HEK293 (cell line): Measurements from ENCODE around the gene MTCP1.

ENCODE experiments used
- GLI2 ChIP-seq: fragments of 450-650 bp; formaldehyde crosslinking; IDR thresholded peaks from 2 replicates; pipeline ENCODE4; 2017; ENCODE audit warnings: missing biosample characterization, missing genetic modification characterization, low read depth, borderline replicate concordance
- GLI4 ChIP-seq: fragments of 450-650 bp; formaldehyde crosslinking; IDR thresholded peaks from 2 replicates; pipeline ENCODE4 v1.5.1; 2016; ENCODE audit warnings: missing biosample characterization, missing genetic modification characterization
- KLF7 ChIP-seq: fragments of 450-650 bp; formaldehyde crosslinking; IDR thresholded peaks from 2 replicates; pipeline ENCODE4 v1.5.1; 2016; ENCODE audit warnings: missing biosample characterization, missing genetic modification characterization, borderline replicate concordance
- MEIS1 ChIP-seq: sonication (generic); formaldehyde crosslinking; IDR thresholded peaks from 2 replicates; pipeline ENCODE4 v1.8.1; 2022; ENCODE audit warnings: missing genetic modification reagents, mild to moderate bottlenecking, borderline replicate concordance
- OSR2 ChIP-seq: fragments of 450-650 bp; formaldehyde crosslinking; IDR thresholded peaks from 2 replicates; pipeline ENCODE4 v1.5.1; 2016; ENCODE audit warnings: missing biosample characterization, missing genetic modification characterization
- REST ChIP-seq: fragments of 450-650 bp; formaldehyde crosslinking; IDR thresholded peaks from 2 replicates; pipeline ENCODE4 v1.5.1; 2016; ENCODE audit warnings: missing biosample characterization, missing genetic modification characterization
- TRIM28 ChIP-seq: IDR thresholded peaks from 2 replicates; pipeline ENCODE4 v1.6.1; 2011; ENCODE audit warnings: low read length, control low read depth, borderline replicate concordance
- ZBTB1 ChIP-seq: fragments of 450-650 bp; formaldehyde crosslinking; IDR thresholded peaks from 2 replicates; pipeline ENCODE4 v1.5.1; 2016; ENCODE audit warnings: missing biosample characterization, missing genetic modification characterization
- ZBTB11 ChIP-seq: fragments of 450-650 bp; formaldehyde crosslinking; conservative IDR thresholded peaks from 2 replicates; pipeline ENCODE4 v1.5.1; 2016; ENCODE audit warnings: low read depth, missing biosample characterization, missing genetic modification characterization
- ZBTB17 ChIP-seq: fragments of 450-650 bp; formaldehyde crosslinking; IDR thresholded peaks from 2 replicates; pipeline ENCODE4 v1.5.1; 2016; ENCODE audit warnings: missing biosample characterization, missing genetic modification characterization
- ZBTB26 ChIP-seq: fragments of 450-650 bp; formaldehyde crosslinking; optimal IDR thresholded peaks from 2 replicates; pipeline ENCODE3; 2016; ENCODE audit warnings: missing biosample characterization, mild to moderate bottlenecking, missing genetic modification characterization
- ZEB2 ChIP-seq: fragments of 450-650 bp; formaldehyde crosslinking; IDR thresholded peaks from 2 replicates; pipeline ENCODE4 v1.5.1; 2016; ENCODE audit warnings: missing biosample characterization, missing genetic modification characterization
- ZFHX2 ChIP-seq: fragments of 450-650 bp; formaldehyde crosslinking; conservative IDR thresholded peaks from 2 replicates; pipeline ENCODE4 v1.5.1; 2016; ENCODE audit warnings: missing biosample characterization, missing genetic modification characterization
- ZNF10 ChIP-seq: fragments of 450-650 bp; formaldehyde crosslinking; IDR thresholded peaks from 2 replicates; pipeline ENCODE4 v1.5.1; 2017; ENCODE audit warnings: missing biosample characterization, missing genetic modification characterization
- ZNF138 ChIP-seq: fragments of 450-650 bp; formaldehyde crosslinking; IDR thresholded peaks from 2 replicates; pipeline ENCODE4 v1.5.1; 2016; ENCODE audit warnings: missing biosample characterization, missing genetic modification characterization, borderline replicate concordance
- ZNF19 ChIP-seq: fragments of 450-650 bp; formaldehyde crosslinking; IDR thresholded peaks from 2 replicates; pipeline ENCODE4; 2016; ENCODE audit warnings: missing biosample characterization, missing genetic modification characterization, low read depth
- ZNF292 ChIP-seq: fragments of 450-650 bp; formaldehyde crosslinking; IDR thresholded peaks from 2 replicates; pipeline ENCODE4 v1.5.1; 2016; ENCODE audit warnings: low read depth, missing biosample characterization, missing genetic modification characterization, borderline replicate concordance
- ZNF324 ChIP-seq: fragments of 450-650 bp; formaldehyde crosslinking; IDR thresholded peaks from 2 replicates; pipeline ENCODE4 v1.5.1; 2016; ENCODE audit warnings: missing biosample characterization, missing genetic modification characterization
- ZNF404 ChIP-seq: fragments of 450-650 bp; formaldehyde crosslinking; IDR thresholded peaks from 2 replicates; pipeline ENCODE4 v1.5.1; 2017; ENCODE audit warnings: missing biosample characterization, missing genetic modification characterization
- ZNF426 ChIP-seq: fragments of 450-650 bp; formaldehyde crosslinking; IDR thresholded peaks from 2 replicates; pipeline ENCODE4 v1.5.1; 2017; ENCODE audit warnings: missing biosample characterization, missing genetic modification characterization, mild to moderate bottlenecking, inconsistent platforms, moderate library complexity
- ZNF48 ChIP-seq: fragments of 450-650 bp; formaldehyde crosslinking; IDR thresholded peaks from 2 replicates; pipeline ENCODE4 v1.5.1; 2016; ENCODE audit warnings: missing biosample characterization, missing genetic modification characterization
- ZNF521 ChIP-seq: fragments of 450-650 bp; formaldehyde crosslinking; IDR thresholded peaks from 2 replicates; pipeline ENCODE4 v1.5.1; 2017; ENCODE audit warnings: missing biosample characterization, mild to moderate bottlenecking, missing genetic modification characterization
- ZNF530 ChIP-seq: fragments of 450-650 bp; formaldehyde crosslinking; IDR thresholded peaks from 2 replicates; pipeline ENCODE4 v1.5.1; 2016; ENCODE audit warnings: low read depth, missing biosample characterization, missing genetic modification characterization
- ZNF544 ChIP-seq: fragments of 450-650 bp; formaldehyde crosslinking; IDR thresholded peaks from 2 replicates; pipeline ENCODE4 v1.5.0; 2017; ENCODE audit warnings: missing biosample characterization, missing genetic modification characterization
- ZNF549 ChIP-seq: fragments of 450-650 bp; IDR thresholded peaks from 2 replicates; pipeline ENCODE4 v1.5.1; 2018; ENCODE audit warnings: missing biosample characterization, missing genetic modification characterization, mild to moderate bottlenecking, inconsistent platforms, moderate library complexity
- ZNF596 ChIP-seq: fragments of 450-650 bp; IDR thresholded peaks from 2 replicates; pipeline ENCODE4 v1.5.0; 2018; ENCODE audit warnings: missing biosample characterization, mild to moderate bottlenecking, missing genetic modification characterization, moderate library complexity
- ZNF610 ChIP-seq: fragments of 450-650 bp; formaldehyde crosslinking; IDR thresholded peaks from 2 replicates; pipeline ENCODE4 v1.5.1; 2016; ENCODE audit warnings: missing biosample characterization, missing genetic modification characterization, borderline replicate concordance
- ZNF660 ChIP-seq: fragments of 450-650 bp; IDR thresholded peaks from 2 replicates; pipeline ENCODE4 v1.5.1; 2018; ENCODE audit warnings: missing biosample characterization, mild to moderate bottlenecking, missing genetic modification characterization
- ZNF704 ChIP-seq: fragments of 450-650 bp; formaldehyde crosslinking; IDR thresholded peaks from 2 replicates; pipeline ENCODE4 v1.5.1; 2016; ENCODE audit warnings: missing biosample characterization, missing genetic modification characterization
- ZSCAN18 ChIP-seq: fragments of 450-650 bp; formaldehyde crosslinking; IDR thresholded peaks from 2 replicates; pipeline ENCODE4 v1.5.1; 2016; ENCODE audit warnings: missing biosample characterization, missing genetic modification characterization

The MTCP1 gene

GRCh38 chrX:155070975-155071693 lies at the start of gene MTCP1, which contains the start of the genes BRCC3 and CMC4 (continued):
- peak; percentile 64 for TF ChIP-seq ZBTB26
- no peak for TF ChIP-seq ZNF521 (tag by site-specific recombination)
- no peak for TF ChIP-seq ZNF404 (tag by site-specific recombination)
- TF ChIP-seq ZNF426 (tag by site-specific recombination) = no peak
- no peak for TF ChIP-seq OSR2
- no peak for TF ChIP-seq KLF7
- TF ChIP-seq ZBTB1 (tag by site-specific recombination) = no peak
- peak; percentile 35 for TF ChIP-seq ZBTB11 (tag by site-specific recombination)
- no peak for TF ChIP-seq ZNF530 (tag by site-specific recombination)
- peak; percentile 21; the same call in 1 of the 2 replicates for TF ChIP-seq REST (tag by site-specific recombination)
- TF ChIP-seq ZSCAN18 (tag by site-specific recombination) = no peak
- no peak for TF ChIP-seq ZNF19 (tag by site-specific recombination)
- no peak for TF ChIP-seq GLI2 (tag by site-specific recombination)
- no peak for TF ChIP-seq MEIS1 (CRISPR knock-in tag)
- TF ChIP-seq ZNF138 = no peak
- no peak for TF ChIP-seq ZNF10 (tag by site-specific recombination)
- no peak; the same call in 1 of the 2 replicates for TF ChIP-seq ZFHX2 (tag by site-specific recombination)
- TF ChIP-seq ZNF48 (tag by site-specific recombination) = no peak
- TF ChIP-seq ZEB2 (tag by site-specific recombination) = no peak
- no peak for TF ChIP-seq ZNF292 (tag by site-specific recombination)
- no peak for TF ChIP-seq TRIM28
- peak; percentile 53; the same call in 1 of the 2 replicates for TF ChIP-seq ZNF324 (tag by site-specific recombination)
- peak; percentile 52; the same call in 1 of the 2 replicates for TF ChIP-seq ZNF660
- no peak for TF ChIP-seq ZNF704
- TF ChIP-seq ZNF596 (tag by site-specific recombination) = no peak
- no peak for TF ChIP-seq ZNF610 (tag by site-specific recombination)
- no peak for TF ChIP-seq GLI4 (tag by site-specific recombination)
- TF ChIP-seq ZNF549 (tag by site-specific recombination) = no peak
- TF ChIP-seq ZNF544 = no peak
- TF ChIP-seq ZBTB17 (tag by site-specific recombination) = no peak
